C4-2B (cell line): Measurements from ENCODE around the gene ASMTL.

Experiments used
- ZFX ChIP-seq: fragments of 450-650 bp; IDR thresholded peaks from 2 replicates; pipeline ENCODE4 v1.6.1; 2017
- TF ChIP-seq, protein P1 (sequence below): fragments of 450-650 bp; conservative IDR thresholded peaks from 2 replicates; pipeline ENCODE4 v1.5.1; 2017; ENCODE audit warnings: mild to moderate bottlenecking

GRCh38 chrX:1400049-1400448 lies 52.7 kb downstream of the ASMTL start:
- TF ChIP-seq, protein P1, sequence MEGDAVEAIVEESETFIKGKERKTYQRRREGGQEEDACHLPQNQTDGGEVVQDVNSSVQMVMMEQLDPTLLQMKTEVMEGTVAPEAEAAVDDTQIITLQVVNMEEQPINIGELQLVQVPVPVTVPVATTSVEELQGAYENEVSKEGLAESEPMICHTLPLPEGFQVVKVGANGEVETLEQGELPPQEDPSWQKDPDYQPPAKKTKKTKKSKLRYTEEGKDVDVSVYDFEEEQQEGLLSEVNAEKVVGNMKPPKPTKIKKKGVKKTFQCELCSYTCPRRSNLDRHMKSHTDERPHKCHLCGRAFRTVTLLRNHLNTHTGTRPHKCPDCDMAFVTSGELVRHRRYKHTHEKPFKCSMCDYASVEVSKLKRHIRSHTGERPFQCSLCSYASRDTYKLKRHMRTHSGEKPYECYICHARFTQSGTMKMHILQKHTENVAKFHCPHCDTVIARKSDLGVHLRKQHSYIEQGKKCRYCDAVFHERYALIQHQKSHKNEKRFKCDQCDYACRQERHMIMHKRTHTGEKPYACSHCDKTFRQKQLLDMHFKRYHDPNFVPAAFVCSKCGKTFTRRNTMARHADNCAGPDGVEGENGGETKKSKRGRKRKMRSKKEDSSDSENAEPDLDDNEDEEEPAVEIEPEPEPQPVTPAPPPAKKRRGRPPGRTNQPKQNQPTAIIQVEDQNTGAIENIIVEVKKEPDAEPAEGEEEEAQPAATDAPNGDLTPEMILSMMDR = no peak
- no peak for TF ChIP-seq ZFX
